HG03097 (cell line): ENCODE data around the gene RELT.

ENCODE experiments used
- ATAC-seq: cut with Tn5 transposase; IDR thresholded peaks from one replicate; pipeline ENCODE4 v1.9.1; 2021; ENCODE audit not compliant: unreplicated experiment, low FRiP score

Gene RELT

DNA sequence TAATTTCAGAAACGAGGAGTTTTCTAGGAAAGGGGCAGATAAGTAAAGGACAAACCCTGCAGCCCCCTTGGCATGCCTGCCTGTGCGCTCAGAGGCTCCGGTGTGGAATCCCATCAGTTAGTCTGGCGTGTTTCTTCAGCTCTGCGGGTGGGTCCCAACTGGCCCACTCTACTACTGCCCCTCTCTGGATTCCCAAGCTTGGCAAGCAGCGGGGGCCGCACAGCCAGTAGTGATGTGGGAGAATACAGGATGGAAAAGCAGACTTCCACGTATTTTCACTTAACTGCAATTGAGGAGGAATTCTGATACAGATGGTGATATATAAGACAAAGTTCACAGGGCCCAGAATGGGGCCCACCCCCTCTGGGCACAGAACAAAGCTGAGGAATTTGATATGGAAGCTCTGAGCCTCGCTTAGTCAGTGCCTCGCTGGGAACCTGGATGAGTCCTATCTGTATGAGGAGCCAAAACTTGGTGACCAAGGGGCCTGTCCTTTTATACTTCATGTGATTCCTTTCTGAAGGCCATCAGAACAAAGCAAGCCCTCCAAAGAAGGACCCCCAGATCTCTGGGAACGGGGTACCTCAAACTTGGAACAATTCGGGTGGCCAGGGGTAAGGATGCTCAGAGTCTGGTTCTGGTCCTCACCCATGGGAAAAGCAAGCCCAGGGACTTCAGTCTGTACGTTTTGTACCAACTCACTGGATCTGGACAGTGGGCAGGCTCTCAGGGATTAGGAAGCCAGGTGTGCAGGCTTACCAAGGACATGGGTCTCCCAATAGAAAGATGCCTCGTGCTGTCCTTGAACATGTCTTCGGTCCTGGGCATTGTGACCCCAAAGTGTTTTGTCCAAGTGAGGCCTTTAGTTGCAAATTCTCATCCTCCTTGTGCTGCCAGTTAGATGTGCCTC is 26.0 kb downstream of the RELT start:
- ATAC-seq = no peak

DNA sequence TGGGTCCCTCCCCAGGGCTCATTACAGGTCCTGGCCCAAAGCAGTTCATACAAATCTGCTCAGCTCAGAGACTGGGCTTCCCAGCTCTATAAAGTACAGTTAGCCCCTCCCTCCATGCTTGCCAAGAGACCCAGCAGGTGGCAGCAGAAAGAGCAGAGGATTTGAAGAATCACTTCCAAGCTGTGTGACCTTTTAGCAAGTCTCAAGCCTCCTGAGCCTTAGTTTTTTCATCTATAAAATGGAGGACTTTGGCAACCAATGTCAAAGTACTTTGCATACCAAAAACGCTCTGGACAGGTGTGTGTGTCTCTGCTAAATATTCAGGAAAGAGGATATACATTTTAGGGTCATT is 26.6 kb downstream of the RELT start:
- ATAC-seq = no peak

DNA sequence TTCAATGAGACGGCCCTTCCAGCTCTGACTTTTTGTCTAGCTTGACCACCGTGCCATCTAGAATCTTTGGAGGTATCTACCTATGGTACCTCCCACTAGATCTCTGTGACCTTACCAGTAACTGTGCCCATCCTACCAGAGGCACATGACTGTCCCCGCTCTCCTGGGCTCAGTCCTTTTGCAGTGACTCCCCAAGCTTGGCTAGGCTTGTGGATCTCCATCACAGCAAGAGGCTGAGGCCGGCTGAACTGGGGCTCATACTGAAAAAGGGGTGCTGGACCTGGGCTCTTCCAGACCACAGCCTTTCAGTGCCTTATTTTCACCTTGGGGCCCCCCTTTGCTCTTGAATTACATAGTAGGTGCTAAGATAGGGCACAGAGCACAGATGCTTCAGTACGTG is 27.3 kb downstream of the RELT start:
- no peak for ATAC-seq

DNA sequence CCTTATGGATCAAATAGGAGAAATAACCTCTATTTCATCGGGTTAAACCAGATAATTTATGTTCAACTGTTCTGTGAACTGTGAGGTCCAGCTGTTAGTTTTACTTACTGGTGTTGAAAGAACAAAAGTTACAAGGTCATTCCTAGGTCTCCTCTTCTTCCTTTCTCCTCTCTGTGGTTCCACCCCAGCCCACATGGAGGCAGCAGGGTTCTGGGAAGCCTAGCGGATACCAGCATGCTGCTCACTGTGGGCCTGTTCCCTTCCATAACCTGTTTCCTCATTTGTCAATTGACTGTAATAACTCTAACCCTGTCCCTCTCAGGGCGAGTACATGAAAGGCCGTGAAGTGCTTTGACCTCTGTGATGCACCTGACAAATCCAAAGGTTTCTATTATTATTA is 27.8 kb downstream of the RELT start:
- ATAC-seq = no peak

DNA sequence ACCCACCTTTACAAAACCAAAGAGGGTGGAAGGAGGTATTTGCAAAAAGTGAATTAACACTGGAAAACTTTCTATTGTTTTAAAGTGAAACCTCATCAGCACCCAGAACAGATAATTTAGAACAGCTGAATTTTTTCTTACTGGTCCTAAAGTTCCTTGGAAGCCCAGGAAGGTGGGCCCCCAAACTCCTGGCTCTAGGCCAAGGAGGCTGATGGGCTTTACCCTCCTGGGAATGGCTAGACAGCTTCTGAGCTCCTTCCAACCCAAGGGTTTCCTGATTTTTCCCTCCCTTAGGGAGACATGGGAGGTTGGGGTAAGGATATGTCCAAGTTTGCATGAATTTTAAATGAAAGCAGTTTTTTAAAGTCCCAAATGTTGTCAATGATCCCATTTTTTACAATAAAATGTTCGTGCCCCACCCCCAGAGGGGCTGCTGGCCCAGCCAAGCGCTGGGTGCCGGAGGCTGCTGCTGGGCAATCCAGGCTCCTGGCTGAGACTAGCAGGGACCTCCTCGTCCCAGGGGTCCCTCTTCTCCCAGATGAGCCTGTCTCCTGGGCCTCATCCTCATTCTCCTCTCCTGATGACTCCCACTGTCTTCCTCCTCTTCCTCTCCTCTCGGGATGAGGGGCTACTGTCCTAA is 28.4 kb downstream of the RELT start:
- ATAC-seq = no peak

DNA sequence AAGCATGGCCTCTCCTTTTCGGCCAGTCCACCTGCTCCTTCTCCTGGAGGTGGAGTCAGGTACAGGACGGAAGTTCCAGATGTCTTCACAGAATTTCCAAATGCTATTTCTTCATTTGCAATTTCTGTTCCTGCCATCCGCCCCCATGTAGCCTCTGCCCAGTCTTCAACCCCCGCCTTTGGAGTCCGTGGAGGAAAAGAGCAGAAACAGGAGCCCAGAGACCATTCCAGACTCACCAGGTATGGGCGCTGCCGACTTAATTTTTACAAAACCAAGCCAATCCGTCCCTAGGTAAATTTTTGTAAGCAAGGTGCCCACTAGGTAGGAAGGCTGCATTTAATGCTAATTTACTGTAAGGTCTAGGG is 28.9 kb downstream of the RELT start:
- ATAC-seq = no peak

- no peak for ATAC-seq
These were observed 29.9 kb downstream of the RELT start for GRCh38 chr11:73406131-73406530.

DNA sequence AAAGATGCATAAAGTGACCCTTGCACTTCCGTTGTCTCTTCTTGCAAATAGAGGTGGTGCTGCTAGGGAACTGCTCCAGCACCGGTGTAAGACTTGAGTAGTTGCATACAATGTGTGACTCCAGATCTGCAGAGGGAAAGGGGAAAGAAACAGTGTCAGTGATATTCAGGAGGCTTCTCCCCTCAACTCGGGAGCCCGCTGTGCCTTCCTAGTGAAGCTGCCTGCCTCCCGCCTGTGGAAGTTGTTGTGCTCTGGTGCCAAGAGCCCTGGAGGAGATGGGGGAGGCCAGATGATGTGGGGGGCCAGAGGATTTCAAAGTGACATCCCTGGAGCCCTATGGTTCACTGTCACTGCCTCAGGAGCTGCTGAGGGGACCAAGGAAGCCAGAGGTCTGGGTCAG is 30.4 kb downstream of the RELT start:
- no peak for ATAC-seq

DNA sequence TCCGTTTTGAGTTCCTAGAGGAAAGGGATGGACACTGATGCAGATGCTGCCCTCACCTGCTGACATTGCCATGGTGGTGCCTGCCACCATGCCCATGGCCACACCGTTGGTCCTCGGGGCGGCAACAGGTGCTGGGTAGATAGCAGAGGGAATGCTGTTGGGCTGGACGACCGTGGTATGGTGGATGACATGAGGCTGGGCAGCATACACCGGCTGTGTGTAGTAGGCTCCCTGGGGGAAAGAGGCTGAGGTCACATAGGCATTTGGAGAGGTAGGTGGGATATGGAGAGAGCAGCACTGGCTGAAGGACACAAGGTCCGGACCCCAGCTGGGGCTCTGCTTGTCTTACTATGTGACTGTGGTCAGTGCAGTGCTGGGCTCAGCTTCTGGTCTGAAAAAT is 33.2 kb downstream of the RELT start:
- ATAC-seq = no peak

DNA sequence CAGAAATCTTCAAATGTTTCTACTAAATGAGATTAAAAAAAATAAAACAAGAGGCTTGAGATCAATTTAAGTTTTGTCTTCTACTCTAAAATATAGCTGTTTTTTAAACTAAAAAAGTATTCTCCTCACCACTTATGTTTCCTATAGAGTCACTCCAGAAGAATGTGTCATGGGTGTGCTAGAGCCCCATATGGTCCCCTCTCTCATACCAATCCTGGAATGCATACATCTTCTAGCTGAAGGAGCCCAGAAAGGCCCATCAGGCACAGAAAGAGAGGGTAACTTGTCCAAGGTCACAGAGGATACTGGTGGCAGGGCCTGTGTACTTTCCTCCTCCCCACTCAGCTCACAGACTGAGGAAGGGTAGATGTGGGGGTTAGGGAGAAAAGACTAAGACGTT is 34.4 kb downstream of the RELT start:
- no peak for ATAC-seq

DNA sequence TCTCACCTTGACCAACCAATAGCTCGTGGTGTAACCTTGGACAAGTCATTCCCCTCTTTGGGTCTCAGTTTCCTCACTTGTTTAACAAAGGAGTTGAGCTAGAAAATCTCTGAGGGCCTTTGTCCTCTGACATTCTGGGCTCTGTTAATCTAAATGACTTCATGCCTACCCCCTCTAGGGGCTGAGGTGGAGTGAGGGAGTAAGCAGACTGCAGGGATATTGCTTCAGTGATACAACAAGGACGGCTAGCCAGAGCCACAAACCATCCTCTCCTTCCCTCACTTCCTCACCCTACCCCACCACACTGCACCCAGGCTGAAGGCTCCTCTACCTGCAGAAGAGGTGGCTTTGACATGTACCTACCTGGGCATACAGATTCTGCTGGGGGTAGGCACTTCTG is 34.8 kb downstream of the RELT start:
- ATAC-seq = no peak

- ATAC-seq = no peak
These were observed 36.1 kb downstream of the RELT start for GRCh38 chr11:73412308-73412707.

DNA sequence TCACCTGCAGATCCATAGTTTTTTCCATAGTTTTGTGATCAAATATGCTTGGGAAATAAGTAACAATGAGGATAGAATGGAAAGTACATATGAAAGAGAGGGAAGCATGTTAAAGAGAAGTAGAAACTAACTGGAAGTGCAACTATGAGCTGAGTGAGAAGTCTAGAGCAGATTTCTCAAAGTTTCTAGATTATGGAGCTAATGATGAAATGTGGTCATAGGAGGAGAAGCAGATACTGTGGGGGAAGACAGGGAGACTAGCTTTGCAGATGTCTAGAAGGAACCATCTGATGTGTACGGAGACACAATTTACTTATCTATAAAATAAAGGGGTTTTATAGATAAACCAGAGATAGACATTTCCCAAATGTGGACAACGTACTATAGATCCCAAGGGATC is 37.1 kb downstream of the RELT start:
- ATAC-seq = no peak

GRCh38 chr11:73414977-73415651 is 38.9 kb downstream of the RELT start:
- ATAC-seq = no peak

DNA sequence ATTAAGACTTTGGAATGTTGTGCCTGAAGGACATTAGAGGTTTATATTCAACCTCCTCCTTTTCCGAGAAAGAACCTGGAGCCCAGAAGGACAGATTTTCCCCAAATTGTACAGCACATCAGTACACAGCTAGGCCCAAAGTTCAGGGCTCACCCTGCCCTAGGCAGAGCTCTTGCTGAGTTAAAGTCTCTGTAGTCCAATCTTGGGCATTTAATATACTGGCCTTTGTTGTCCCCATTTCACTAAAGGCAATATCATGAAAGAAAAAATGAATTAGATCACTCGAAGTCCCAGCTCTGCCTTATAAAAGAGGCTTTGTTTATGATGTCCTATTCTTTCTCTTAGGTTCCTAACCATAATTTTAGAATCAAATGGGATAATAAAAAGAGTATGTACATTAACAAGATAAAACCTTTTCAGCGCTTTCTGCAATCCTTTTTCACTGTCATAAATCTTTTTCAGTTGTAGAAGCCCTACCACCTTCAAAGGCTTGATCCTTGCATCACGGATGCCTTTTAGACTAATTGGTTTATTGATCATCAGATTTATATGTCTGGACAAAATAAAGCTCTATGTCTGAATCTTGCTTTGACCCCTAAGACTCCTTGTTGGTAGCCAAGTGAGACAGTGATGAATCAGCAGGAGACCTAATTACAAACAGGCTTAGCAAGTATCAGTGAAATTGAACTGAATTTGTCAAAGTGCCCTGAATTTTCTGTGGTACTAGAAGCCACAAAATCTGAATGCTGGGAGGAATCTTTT is 39.8 kb downstream of the RELT start:
- ATAC-seq = no peak

DNA sequence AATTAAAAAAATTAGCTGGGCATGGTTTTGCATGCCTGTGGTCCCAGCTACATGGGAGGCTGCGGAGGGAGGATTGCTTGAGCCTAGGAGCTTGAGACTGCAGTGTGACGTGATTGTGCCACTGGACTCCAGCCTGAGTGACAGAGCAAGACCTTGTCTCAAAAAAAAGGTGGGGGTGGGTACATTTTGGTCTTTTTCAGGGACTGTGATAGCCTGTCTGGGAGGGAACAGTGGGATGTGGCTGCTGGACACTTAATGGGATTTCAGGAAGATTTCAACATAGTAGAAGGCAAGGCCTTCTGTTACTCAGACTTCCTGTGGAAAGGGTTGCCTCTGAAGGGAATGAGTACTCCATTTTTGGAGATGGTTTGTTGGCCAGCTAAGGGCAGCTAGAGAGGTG is 40.6 kb downstream of the RELT start:
- no peak for ATAC-seq

DNA sequence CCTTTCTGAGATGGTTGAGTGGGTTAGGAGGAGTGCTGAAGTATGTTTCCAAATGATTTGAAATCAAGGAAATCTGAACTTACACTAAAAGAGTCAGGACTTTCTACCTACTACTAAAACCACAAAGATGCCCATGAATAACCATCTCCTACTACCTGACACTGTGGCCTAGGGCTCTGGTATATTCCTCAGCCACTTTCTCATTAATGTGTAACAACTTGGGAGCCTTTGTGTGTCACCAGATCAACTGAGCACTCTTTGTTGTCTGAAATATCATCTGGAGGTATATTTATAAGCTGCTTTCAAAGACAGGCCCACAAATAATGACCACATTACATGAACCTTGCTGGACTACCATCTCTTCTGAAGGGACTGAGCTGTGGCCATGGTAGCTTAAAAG is 43.9 kb downstream of the RELT start:
- no peak for ATAC-seq

DNA sequence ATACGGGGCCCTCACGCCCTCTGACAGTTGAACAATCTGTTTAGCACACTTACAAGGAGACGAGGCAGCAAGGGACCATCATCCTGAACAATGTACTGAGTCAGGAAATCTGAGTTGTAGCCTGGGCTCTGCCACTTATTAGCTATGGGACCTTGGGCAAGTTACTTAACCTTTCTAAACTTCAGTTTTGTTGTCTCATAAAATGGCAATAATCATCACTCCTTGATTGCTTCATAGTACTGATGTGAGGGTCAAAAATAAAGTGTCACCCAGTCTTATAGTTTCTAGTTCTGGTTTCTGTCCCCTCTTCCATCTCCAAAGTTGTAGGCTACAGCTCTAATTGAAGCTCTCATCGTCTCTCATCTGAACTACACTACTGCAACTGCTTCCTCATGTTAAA is 46.7 kb downstream of the RELT start:
- ATAC-seq = no peak

DNA sequence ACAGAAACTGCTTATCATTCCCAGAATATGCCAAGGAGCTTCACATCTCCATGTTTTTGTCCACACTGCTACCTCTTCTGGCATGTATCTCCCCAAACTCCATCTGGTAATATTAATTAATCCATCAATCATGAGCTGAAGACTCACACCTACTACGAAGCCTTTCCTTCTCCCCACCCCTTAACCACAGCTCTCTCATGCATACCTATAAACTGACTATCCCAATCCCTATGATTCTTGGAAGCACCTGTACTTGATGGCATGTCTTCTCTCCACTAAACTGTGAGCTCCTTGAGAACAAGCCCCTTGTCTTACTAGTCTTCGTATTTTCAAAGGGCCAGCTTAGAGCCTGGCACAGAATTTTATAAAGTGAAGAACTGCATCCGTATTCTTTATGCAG is 47.3 kb downstream of the RELT start:
- ATAC-seq = no peak

GRCh38 chr11:73425108-73425507 is 48.9 kb downstream of the RELT start:
- ATAC-seq = no peak

- no peak for ATAC-seq
These were observed 50.1 kb downstream of the RELT start for GRCh38 chr11:73426219-73426850.
